A549 (cell line): ENCODE measurements around the gene SDHAF2.

Source experiments
- EP300 ChIP-seq, 2 experiments: fragments of >200 bp; sonication (Bioruptor Twin); formaldehyde crosslinking; IDR thresholded peaks; 2 replicates in 1 of 2; 3 replicates in 1 of 2; pipeline ENCODE4 v1.6.1; 2016 to 2017
- FOSB ChIP-seq: fragments of 250-450 bp; sonication (Bioruptor Pico); IDR thresholded peaks from 2 replicates; pipeline ENCODE4 v1.5.0; 2020; ENCODE audit warnings: mild to moderate bottlenecking, moderate library complexity
- NR3C1 ChIP-seq: fragments of >200 bp; sonication (Bioruptor Twin); formaldehyde crosslinking; IDR thresholded peaks from 3 replicates; pipeline ENCODE4 v1.6.1; 2017
- POLR2A ChIP-seq: IDR thresholded peaks from 2 replicates; pipeline ENCODE4 v1.6.1; 2012; ENCODE audit warnings: mild to moderate bottlenecking, low read length
- POLR2AphosphoS2 ChIP-seq: conservative IDR thresholded peaks from 2 replicates; pipeline ENCODE4 v1.6.1; 2012; ENCODE audit warnings: low read length, improper control_type of control experiment, inconsistent platforms
- RAD21 ChIP-seq, 2 experiments: fragments of >200 bp in 1 of 2; sonication (Bioruptor Twin) in 1 of 2; formaldehyde crosslinking in 1 of 2; IDR thresholded peaks in 1 of 2; conservative IDR thresholded peaks in 1 of 2; 2 replicates in 1 of 2; 3 replicates in 1 of 2; pipeline ENCODE4 v1.6.1; 2012 to 2018; ENCODE audit warnings: inconsistent platforms in 1 of 2
- ZSCAN20 ChIP-seq: fragments of 250-450 bp; sonication (Bioruptor Pico); IDR thresholded peaks from 2 replicates; pipeline ENCODE4 v1.8.0; 2022; ENCODE audit warnings: mild to moderate bottlenecking, moderate library complexity
- TF ChIP-seq, protein P1 (sequence below): fragments of >200 bp; sonication (Bioruptor Twin); formaldehyde crosslinking; IDR thresholded peaks from 3 replicates; pipeline ENCODE4 v1.5.1; 2016

DNA sequence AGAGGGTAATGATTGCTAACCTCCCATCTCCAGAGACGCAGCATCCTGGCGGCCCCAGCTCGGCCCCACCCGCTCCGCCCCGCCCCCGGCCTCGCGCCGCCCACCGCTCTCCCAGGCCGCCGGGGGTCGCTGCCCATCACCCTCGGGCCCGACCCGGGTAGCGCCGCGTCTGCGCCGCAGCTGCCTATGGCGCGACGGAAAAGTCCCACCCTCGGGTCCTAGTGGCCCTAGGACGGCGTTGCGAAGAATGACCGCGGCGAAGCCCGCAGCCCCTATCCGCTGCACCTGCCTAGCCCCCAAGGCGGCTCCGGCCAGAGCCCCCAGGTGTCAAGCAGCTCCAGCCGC lies 606 bp upstream of the SDHAF2 start:
- TF ChIP-seq, protein P1, sequence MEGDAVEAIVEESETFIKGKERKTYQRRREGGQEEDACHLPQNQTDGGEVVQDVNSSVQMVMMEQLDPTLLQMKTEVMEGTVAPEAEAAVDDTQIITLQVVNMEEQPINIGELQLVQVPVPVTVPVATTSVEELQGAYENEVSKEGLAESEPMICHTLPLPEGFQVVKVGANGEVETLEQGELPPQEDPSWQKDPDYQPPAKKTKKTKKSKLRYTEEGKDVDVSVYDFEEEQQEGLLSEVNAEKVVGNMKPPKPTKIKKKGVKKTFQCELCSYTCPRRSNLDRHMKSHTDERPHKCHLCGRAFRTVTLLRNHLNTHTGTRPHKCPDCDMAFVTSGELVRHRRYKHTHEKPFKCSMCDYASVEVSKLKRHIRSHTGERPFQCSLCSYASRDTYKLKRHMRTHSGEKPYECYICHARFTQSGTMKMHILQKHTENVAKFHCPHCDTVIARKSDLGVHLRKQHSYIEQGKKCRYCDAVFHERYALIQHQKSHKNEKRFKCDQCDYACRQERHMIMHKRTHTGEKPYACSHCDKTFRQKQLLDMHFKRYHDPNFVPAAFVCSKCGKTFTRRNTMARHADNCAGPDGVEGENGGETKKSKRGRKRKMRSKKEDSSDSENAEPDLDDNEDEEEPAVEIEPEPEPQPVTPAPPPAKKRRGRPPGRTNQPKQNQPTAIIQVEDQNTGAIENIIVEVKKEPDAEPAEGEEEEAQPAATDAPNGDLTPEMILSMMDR: no peak
- TF ChIP-seq POLR2AphosphoS2 (no peak), EP300 (IDR thresholded peaks at IDR 0.05) (no peak), POLR2A (peak; percentile 20; the same call in 1 of the 2 replicates), RAD21 (conservative IDR thresholded peaks at IDR 0.05 in 1 of 2, IDR thresholded peaks at IDR 0.05 in 1 of 2) (no peak), ZSCAN20 (CRISPR knock-in tag) (no peak), NR3C1 (no peak), FOSB (CRISPR knock-in tag) (no peak)
